22Rv1 (cell line): ENCODE data around the gene DOCK3.

ENCODE experiments used
- CTCF ChIP-seq: fragments of 450-650 bp; IDR thresholded peaks from 2 replicates; pipeline ENCODE4 v1.5.1; 2017; ENCODE audit warnings: mild to moderate bottlenecking
- ZFX ChIP-seq: fragments of 450-650 bp; IDR thresholded peaks from 2 replicates; pipeline ENCODE4 v1.6.1; 2017; ENCODE audit warnings: antibody characterized with exemption, borderline replicate concordance

GRCh38 chr3:50995085-50995824 lies 320.5 kb downstream of the DOCK3 start:
- no peak for TF ChIP-seq CTCF
- TF ChIP-seq ZFX = no peak
